ENCODE measurements around the gene SRBD1. TPM values are rescaled to one million over a fixed set of nuclear protein-coding genes. Genes with fewer than 3 reads are reported as not detected.

Gene SRBD1
- total and polyA plus RNA-seq, 2 experiments from 2014 or later, result 8.1 to 19.2 TPM

GRCh38 chr2:45409677-45410076, 201.4 kb downstream of the SRBD1 start:
- H3F3A ChIP-seq (ENCODE audit: insufficient read depth), result no peaks in the 10 kb centered on the region
- no peak overlapping the region for H3K4me3 ChIP-seq
- no peaks in the 10 kb centered on the region for H4K20me1 ChIP-seq (ENCODE audit: insufficient read depth)
- H3K27me3 ChIP-seq (replicated peaks; ENCODE audit: insufficient read depth), result no peaks in the 10 kb centered on the region
- in situ Hi-C loops (cut with MboI), result no loop called here
- H3K4me1 ChIP-seq (ENCODE audit: insufficient read depth), result peaks cover 6% of the 10 kb centered on the region
- no peak for TF ChIP-seq EZH2 (IDR thresholded peaks at IDR 0.05; ENCODE audit: insufficient read depth, poor library complexity, severe bottlenecking)
- TF ChIP-seq EZH2phosphoT487 (IDR thresholded peaks at IDR 0.05; ENCODE audit: insufficient read depth, low read depth), result no peak
- no peak overlapping the region for H2AFZ ChIP-seq
- no peaks in the 10 kb centered on the region for H3K9me3 ChIP-seq (ENCODE audit: low read depth)
- H3K79me2 ChIP-seq (ENCODE audit: insufficient read depth), result no peaks in the 10 kb centered on the region
- DNase-seq, result no peak
- no peak overlapping the region for H3K27ac ChIP-seq
- WGBS, 2 experiments (ENCODE audit: low coverage in 1 of 2, low lambda C conversion rate in 2 of 2, missing lambda C conversion rate in 2 of 2), result 88 to 89% methylated on average over 1 of the region's 1 CpG
- 0 out of 2 replicates have a peak, but pooled peaks cover 3% of the 10 kb centered on the region for H3K36me3 ChIP-seq (ENCODE audit: low read depth)
- H3K9ac ChIP-seq, result no peak overlapping the region
- H3K4me2 ChIP-seq (ENCODE audit: unreplicated experiment), result no peak overlapping the region
- no peaks in the 10 kb centered on the region for H3K9me2 ChIP-seq (ENCODE audit: insufficient read depth)

DNA sequence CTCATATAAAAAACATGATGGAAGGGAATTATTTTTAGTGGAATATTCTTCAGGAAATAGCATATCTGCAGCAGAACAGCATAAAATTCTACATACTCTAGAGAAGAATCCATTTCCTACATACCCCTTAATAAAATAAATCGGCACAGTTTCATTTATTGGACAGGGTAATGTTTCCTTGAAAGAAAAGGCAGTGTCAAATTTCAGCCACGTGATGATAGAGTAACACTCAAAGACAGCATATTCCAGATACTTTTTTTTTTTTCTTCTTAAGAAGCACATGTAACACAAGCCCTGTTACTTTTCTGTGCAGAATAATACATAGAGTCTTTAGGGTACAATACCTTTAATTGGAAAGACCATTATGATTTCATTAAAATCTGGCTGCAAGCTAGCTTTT, 204.4 kb downstream of the SRBD1 start:
- Histone ChIP-seq H3K27ac (no peak overlapping the region), H3K4me1 (ENCODE audit: insufficient read depth) (peaks cover 9% of the 10 kb centered on the region), H4K20me1 (ENCODE audit: insufficient read depth) (no peaks in the 10 kb centered on the region), H3K36me3 (ENCODE audit: low read depth) (no peaks in the 10 kb centered on the region), H3K27me3 (replicated peaks; ENCODE audit: insufficient read depth) (no peaks in the 10 kb centered on the region), H2AFZ (no peak overlapping the region), H3K9ac (no peak overlapping the region), H3F3A (ENCODE audit: insufficient read depth) (no peaks in the 10 kb centered on the region), H3K4me2 (ENCODE audit: unreplicated experiment) (no peak overlapping the region), H3K9me2 (ENCODE audit: insufficient read depth) (no peaks in the 10 kb centered on the region), H3K4me3 (no peak overlapping the region), H3K9me3 (ENCODE audit: low read depth) (no peaks in the 10 kb centered on the region), H3K79me2 (ENCODE audit: insufficient read depth) (no peaks in the 10 kb centered on the region)
- 27 to 33% methylated on average over 2 of the region's 2 CpGs for WGBS, 2 experiments (ENCODE audit: low coverage in 1 of 2, low lambda C conversion rate in 2 of 2, missing lambda C conversion rate in 2 of 2)
- no peak for DNase-seq
- in situ Hi-C loops (cut with MboI), result no loop called here
- TF ChIP-seq EZH2phosphoT487 (IDR thresholded peaks at IDR 0.05; ENCODE audit: insufficient read depth, low read depth) (no peak), EZH2 (IDR thresholded peaks at IDR 0.05; ENCODE audit: insufficient read depth, poor library complexity, severe bottlenecking) (no peak)

DNA sequence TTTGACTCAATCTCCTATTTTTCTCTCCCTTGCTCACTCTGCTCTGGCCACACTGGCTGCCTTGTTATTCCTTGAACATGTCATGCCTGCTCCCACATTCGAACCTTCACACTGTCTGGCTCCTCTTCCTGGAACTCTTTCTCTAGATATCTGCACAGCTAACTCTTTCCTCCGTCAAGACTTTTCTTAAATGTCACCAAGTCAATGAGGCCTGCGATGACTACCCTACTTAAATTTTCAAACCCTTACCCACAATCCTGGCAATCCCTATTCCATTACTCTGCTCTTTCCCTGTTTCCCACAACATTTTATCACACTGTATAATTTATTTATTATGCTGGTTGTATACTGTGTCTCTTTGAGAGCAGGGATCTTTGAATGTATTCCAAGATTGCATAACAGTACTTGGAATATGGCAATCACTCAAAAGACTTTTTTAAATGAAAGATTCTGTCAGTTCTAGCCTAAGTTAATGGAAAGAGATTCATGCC, 206.2 kb downstream of the SRBD1 start:
- no peaks in the 10 kb centered on the region for H3K79me2 ChIP-seq (ENCODE audit: insufficient read depth)
- no peak overlapping the region for H2AFZ ChIP-seq
- no peak overlapping the region for H3K4me3 ChIP-seq
- peak; percentile 39 for DNase-seq
- H4K20me1 ChIP-seq (ENCODE audit: insufficient read depth), result no peaks in the 10 kb centered on the region
- no peak overlapping the region for H3K4me2 ChIP-seq (ENCODE audit: unreplicated experiment)
- H3K4me1 ChIP-seq (ENCODE audit: insufficient read depth), result peaks cover 9% of the 10 kb centered on the region
- in situ Hi-C loops (cut with MboI), result no loop called here
- TF ChIP-seq EZH2phosphoT487 (IDR thresholded peaks at IDR 0.05; ENCODE audit: insufficient read depth, low read depth) (no peak), EZH2 (IDR thresholded peaks at IDR 0.05; ENCODE audit: insufficient read depth, poor library complexity, severe bottlenecking) (no peak)
- 18 to 30% methylated on average over 3 of the region's 3 CpGs for WGBS, 2 experiments (ENCODE audit: low coverage in 1 of 2, low lambda C conversion rate in 2 of 2, missing lambda C conversion rate in 2 of 2)
- no peak overlapping the region for H3K9ac ChIP-seq
- no peaks in the 10 kb centered on the region for H3K9me3 ChIP-seq (ENCODE audit: low read depth)
- H3K36me3 ChIP-seq (ENCODE audit: low read depth), result no peaks in the 10 kb centered on the region
- H3K27ac ChIP-seq, result peak overlapping the region; percentile 9; the same call in 1 of the 2 replicates
- H3K27me3 ChIP-seq (replicated peaks; ENCODE audit: insufficient read depth), result no peaks in the 10 kb centered on the region
- H3K9me2 ChIP-seq (ENCODE audit: insufficient read depth), result no peaks in the 10 kb centered on the region
- H3F3A ChIP-seq (ENCODE audit: insufficient read depth), result no peaks in the 10 kb centered on the region

- H3K36me3 ChIP-seq (ENCODE audit: low read depth), result no peaks in the 10 kb centered on the region
- H3K4me3 ChIP-seq, result no peak overlapping the region
- H4K20me1 ChIP-seq (ENCODE audit: insufficient read depth), result no peaks in the 10 kb centered on the region
- DNase-seq, result no peak
- H3K9ac ChIP-seq, result no peak overlapping the region
- no peaks in the 10 kb centered on the region for H3K27me3 ChIP-seq (replicated peaks; ENCODE audit: insufficient read depth)
- H2AFZ ChIP-seq, result no peak overlapping the region
- H3F3A ChIP-seq (ENCODE audit: insufficient read depth), result no peaks in the 10 kb centered on the region
- H3K9me3 ChIP-seq (ENCODE audit: low read depth), result no peaks in the 10 kb centered on the region
- H3K79me2 ChIP-seq (ENCODE audit: insufficient read depth), result no peaks in the 10 kb centered on the region
- peaks cover 9% of the 10 kb centered on the region for H3K4me1 ChIP-seq (ENCODE audit: insufficient read depth)
- H3K27ac ChIP-seq, result no peak overlapping the region
- H3K4me2 ChIP-seq (ENCODE audit: unreplicated experiment), result no peak overlapping the region
- in situ Hi-C loops (cut with MboI), result no loop called here
- no peak for TF ChIP-seq EZH2phosphoT487 (IDR thresholded peaks at IDR 0.05; ENCODE audit: insufficient read depth, low read depth)
- no peak for TF ChIP-seq EZH2 (IDR thresholded peaks at IDR 0.05; ENCODE audit: insufficient read depth, poor library complexity, severe bottlenecking)
- no peaks in the 10 kb centered on the region for H3K9me2 ChIP-seq (ENCODE audit: insufficient read depth)
These were observed 208.0 kb downstream of the SRBD1 start for GRCh38 chr2:45403036-45403435.

GRCh38 chr2:45401431-45401922, 209.6 kb downstream of the SRBD1 start:
- Histone ChIP-seq H3K27ac (no peak overlapping the region), H3K9me3 (ENCODE audit: low read depth) (no peaks in the 10 kb centered on the region), H3K4me1 (ENCODE audit: insufficient read depth) (peaks cover 9% of the 10 kb centered on the region), H3F3A (ENCODE audit: insufficient read depth) (no peaks in the 10 kb centered on the region), H2AFZ (no peak overlapping the region), H3K9ac (no peak overlapping the region), H3K27me3 (replicated peaks; ENCODE audit: insufficient read depth) (no peaks in the 10 kb centered on the region), H3K36me3 (ENCODE audit: low read depth) (no peaks in the 10 kb centered on the region), H3K4me2 (ENCODE audit: unreplicated experiment) (no peak overlapping the region), H3K4me3 (no peak overlapping the region), H3K9me2 (ENCODE audit: insufficient read depth) (no peaks in the 10 kb centered on the region), H3K79me2 (ENCODE audit: insufficient read depth) (no peaks in the 10 kb centered on the region), H4K20me1 (ENCODE audit: insufficient read depth) (no peaks in the 10 kb centered on the region)
- 96 to 100% methylated on average over 5 of the region's 5 CpGs for WGBS, 2 experiments (ENCODE audit: low coverage in 1 of 2, low lambda C conversion rate in 2 of 2, missing lambda C conversion rate in 2 of 2)
- TF ChIP-seq EZH2phosphoT487 (IDR thresholded peaks at IDR 0.05; ENCODE audit: insufficient read depth, low read depth), result no peak
- TF ChIP-seq EZH2 (IDR thresholded peaks at IDR 0.05; ENCODE audit: insufficient read depth, poor library complexity, severe bottlenecking), result no peak
- in situ Hi-C loops (cut with MboI), result no loop called here
- DNase-seq, result no peak
